Activated B cell treated with CpG ODN at 0.5 μM for 24 hours (primary cell): ENCODE results near the gene IGIP. TPM values are rescaled to one million over a fixed set of nuclear protein-coding genes. Genes with fewer than 3 reads are reported as not detected.

Experiments
- ATAC-seq: fragments of 200-7000 bp; cut with Tn5 transposase; one replicate; pipeline ENCODE4 v1.10.0; 2021; ENCODE audit warnings: low read depth, mild to moderate bottlenecking, moderate library complexity
- CTCF ChIA-PET: fragments of 350-600 bp; sonication (Branson Sonifier 250); formaldehyde crosslinking; loops from one replicate; lab custom pipeline; 2021; ENCODE audit warnings: antibody characterized with exemption; lab: Charles Lee
- POLR2A ChIA-PET: fragments of 350-600 bp; sonication (Branson Sonifier 250); formaldehyde crosslinking; loops from one replicate; lab custom pipeline; 2021; ENCODE audit warnings: antibody characterized with exemption; lab: Charles Lee
- DNase-seq: peaks from one replicate; pipeline ENCODE4 v3.0.0; 2022
- H3K27ac Mint-ChIP-seq: one replicate; pipeline ENCODE4 v1.8.0; 2020; ENCODE audit warnings: mixed read lengths
- H3K27me3 Mint-ChIP-seq: one replicate; pipeline ENCODE4 v1.8.0; 2021; ENCODE audit warnings: mixed read lengths
- H3K36me3 Mint-ChIP-seq: one replicate; pipeline ENCODE4 v1.8.0; 2021; ENCODE audit warnings: low read depth, mixed read lengths
- H3K4me1 Mint-ChIP-seq: one replicate; pipeline ENCODE4 v1.8.0; 2021; ENCODE audit warnings: mixed read lengths
- H3K4me3 Mint-ChIP-seq: one replicate; pipeline ENCODE4 v1.8.0; 2020; ENCODE audit warnings: mild to moderate bottlenecking, mixed read lengths
- H3K9me3 Mint-ChIP-seq: one replicate; pipeline ENCODE4 v1.8.0; 2020; ENCODE audit warnings: mixed read lengths
- intact Hi-C: fragments of 100-400 bp; cut with micrococcal nuclease; formaldehyde crosslinking; loops from one replicate; pipeline ENCODE4 v1.15.1; 2024
- total RNA-seq: library from RNA; stranded (reverse); gene quantifications from 2 replicates; pipeline ENCODE4 v1.2.3, GENCODE V29; 2022
- TF ChIP-seq, protein P1 (sequence below): fragments of 200-600 bp; IDR thresholded peaks from one replicate; pipeline ENCODE4 v1.8.0; 2022; ENCODE audit warnings: antibody characterized with exemption, mild to moderate bottlenecking

Gene IGIP
- total RNA-seq, 1 donor from 2014 or later = 4.8 TPM

GRCh38 chr5:140101179-140101578, 24.6 kb upstream of the IGIP start:
- Mint-ChIP-seq H3K27me3 (peaks cover 21% of the 10 kb centered on the region), H3K9me3 (peaks cover 3% of the 10 kb centered on the region), H3K4me3 (no peak overlapping the region), H3K4me1 (no peaks in the 10 kb centered on the region), H3K27ac (no peak overlapping the region), H3K36me3 (no peaks in the 10 kb centered on the region)
- intact Hi-C loops = loop anchor here (10.0 kb wide), 1 partner anchor 1526 kb away; the partner anchor contains the start of gene HSPA9
- TF ChIP-seq, protein P1, sequence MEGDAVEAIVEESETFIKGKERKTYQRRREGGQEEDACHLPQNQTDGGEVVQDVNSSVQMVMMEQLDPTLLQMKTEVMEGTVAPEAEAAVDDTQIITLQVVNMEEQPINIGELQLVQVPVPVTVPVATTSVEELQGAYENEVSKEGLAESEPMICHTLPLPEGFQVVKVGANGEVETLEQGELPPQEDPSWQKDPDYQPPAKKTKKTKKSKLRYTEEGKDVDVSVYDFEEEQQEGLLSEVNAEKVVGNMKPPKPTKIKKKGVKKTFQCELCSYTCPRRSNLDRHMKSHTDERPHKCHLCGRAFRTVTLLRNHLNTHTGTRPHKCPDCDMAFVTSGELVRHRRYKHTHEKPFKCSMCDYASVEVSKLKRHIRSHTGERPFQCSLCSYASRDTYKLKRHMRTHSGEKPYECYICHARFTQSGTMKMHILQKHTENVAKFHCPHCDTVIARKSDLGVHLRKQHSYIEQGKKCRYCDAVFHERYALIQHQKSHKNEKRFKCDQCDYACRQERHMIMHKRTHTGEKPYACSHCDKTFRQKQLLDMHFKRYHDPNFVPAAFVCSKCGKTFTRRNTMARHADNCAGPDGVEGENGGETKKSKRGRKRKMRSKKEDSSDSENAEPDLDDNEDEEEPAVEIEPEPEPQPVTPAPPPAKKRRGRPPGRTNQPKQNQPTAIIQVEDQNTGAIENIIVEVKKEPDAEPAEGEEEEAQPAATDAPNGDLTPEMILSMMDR = no peak
- CTCF ChIA-PET = no interaction called here
- ATAC-seq = no peak
- DNase-seq = no peak
- POLR2A ChIA-PET = no interaction called here

DNA sequence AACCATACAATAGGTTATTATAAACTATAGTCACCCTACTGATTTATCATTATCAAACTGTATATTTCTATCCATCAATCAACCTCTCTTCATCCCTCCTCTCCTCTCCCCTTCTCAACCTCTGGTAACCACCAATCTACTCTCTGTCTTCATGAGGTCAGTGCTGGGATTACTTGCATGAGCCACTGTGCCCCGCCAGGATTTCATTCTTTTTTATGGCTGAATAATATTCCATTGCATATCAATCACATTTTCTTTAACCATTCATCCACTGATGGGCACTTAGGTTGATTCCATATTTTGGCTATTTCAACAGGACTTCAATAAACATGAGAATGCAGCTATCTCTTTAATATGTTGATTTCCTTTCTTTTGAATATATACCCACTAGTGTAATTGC, 22.6 kb upstream of the IGIP start:
- H3K9me3 Mint-ChIP-seq = peaks cover 3% of the 10 kb centered on the region
- H3K27me3 Mint-ChIP-seq = peaks cover 20% of the 10 kb centered on the region
- TF ChIP-seq, protein P1 = no peak
- no peak overlapping the region for H3K4me3 Mint-ChIP-seq
- peaks cover 3% of the 10 kb centered on the region for H3K36me3 Mint-ChIP-seq
- DNase-seq (no peak), ATAC-seq (no peak)
- ChIA-PET POLR2A (no interaction called here), CTCF (interaction anchor here (1.0 to 1.4 kb wide), 2 partner anchors 10 to 42 kb away, joined by 3 read pairs; partner anchors contain the start of gene PURA)
- intact Hi-C loops = loop anchor here (10.0 kb wide), 1 partner anchor 1528 kb away; the partner anchor contains the start of gene HSPA9
- H3K4me1 Mint-ChIP-seq = peaks cover 12% of the 10 kb centered on the region
- H3K27ac Mint-ChIP-seq = no peak overlapping the region

DNA sequence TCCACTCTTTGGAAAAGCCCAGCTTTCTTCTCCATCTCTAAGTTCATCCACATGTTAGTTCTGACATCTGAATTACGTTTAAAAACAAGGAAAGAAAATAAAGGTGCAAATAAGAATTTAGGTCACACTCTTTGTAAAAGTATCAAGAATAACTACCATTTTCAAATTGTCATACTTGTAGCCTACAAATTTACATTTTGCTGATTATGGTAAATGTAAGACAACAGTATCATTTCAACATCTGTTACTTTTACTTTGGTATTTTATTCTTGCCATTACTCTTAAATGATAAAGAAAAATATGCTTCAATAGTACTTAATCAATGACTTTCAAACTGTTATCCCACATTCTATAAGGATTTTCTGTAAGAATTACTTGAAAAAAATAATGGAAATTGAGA, 21.6 kb upstream of the IGIP start:
- ChIA-PET CTCF (interaction anchor here (1.4 kb wide), 1 partner anchor 9 kb away, joined by 3 read pairs; the partner anchor contains the start of gene PURA), POLR2A (no interaction called here)
- H3K27me3 Mint-ChIP-seq = peaks cover 21% of the 10 kb centered on the region
- no peak overlapping the region for H3K4me3 Mint-ChIP-seq
- H3K27ac Mint-ChIP-seq = no peak overlapping the region
- intact Hi-C loops = loop anchor here (10.0 kb wide), 1 partner anchor 1529 kb away; the partner anchor contains the start of gene HSPA9
- TF ChIP-seq, protein P1 = no peak
- H3K4me1 Mint-ChIP-seq = peaks cover 22% of the 10 kb centered on the region
- DNase-seq (no peak), ATAC-seq (no peak)
- peaks cover 3% of the 10 kb centered on the region for H3K9me3 Mint-ChIP-seq
- peaks cover 7% of the 10 kb centered on the region for H3K36me3 Mint-ChIP-seq

DNA sequence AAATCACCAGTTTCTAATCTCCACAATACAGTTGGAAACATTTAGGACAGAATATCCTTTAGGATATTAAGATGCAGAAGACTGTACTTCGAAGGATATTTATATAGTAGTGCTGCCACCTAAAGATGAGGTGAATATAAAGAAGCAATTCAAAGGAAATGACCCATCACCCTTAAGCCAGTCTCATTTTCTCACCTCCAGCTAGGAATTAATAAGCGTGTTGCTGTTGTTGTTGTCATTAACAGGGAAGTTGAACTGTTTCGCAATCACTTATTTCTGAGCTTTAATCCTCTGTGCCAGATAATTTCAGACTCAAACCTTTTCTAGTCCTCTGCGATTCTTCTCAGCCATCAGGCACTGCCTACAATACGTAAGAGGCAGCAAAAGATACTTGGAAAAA, 19.6 kb upstream of the IGIP start:
- TF ChIP-seq, protein P1 = no peak
- Mint-ChIP-seq H3K4me1 (peaks cover 32% of the 10 kb centered on the region), H3K9me3 (no peaks in the 10 kb centered on the region), H3K27ac (no peak overlapping the region), H3K36me3 (peaks cover 7% of the 10 kb centered on the region), H3K27me3 (peaks cover 16% of the 10 kb centered on the region), H3K4me3 (peak overlapping the region; percentile 98)
- POLR2A ChIA-PET = interaction anchor here (0.9 to 2.4 kb wide), 3 partner anchors 16 to 43 kb away, joined by 4 to 16 read pairs (median 10); no protein-coding TSS in a partner anchor
- intact Hi-C loops = loop anchor here (2.0 to 10.0 kb wide), 4 partner anchors 69 to 1531 kb away; partner anchors contain the start of genes CYSTM1 and HSPA9
- DNase-seq (no peak), ATAC-seq (no peak)
- CTCF ChIA-PET = interaction anchor here (1.2 to 2.4 kb wide), 2 partner anchors 34 to 38 kb away, joined by 3 to 13 read pairs; no protein-coding TSS in a partner anchor

GRCh38 chr5:140106805-140107311, 18.9 kb upstream of the IGIP start:
- ATAC-seq = no peak
- CTCF ChIA-PET = interaction anchor here (0.8 to 2.4 kb wide), 5 partner anchors 11 to 39 kb away, joined by 3 to 13 read pairs (median 3); no protein-coding TSS in a partner anchor

More at GRCh38 chr5:140106805-140107311, 18.9 kb upstream of the IGIP start:
- no peak for DNase-seq
- intact Hi-C loops = loop anchor here (1.0 to 10.0 kb wide), 8 partner anchors 8 to 1532 kb away; partner anchors contain the start of genes ANKHD1, CYSTM1 and HSPA9
- H3K36me3 Mint-ChIP-seq = peaks cover 7% of the 10 kb centered on the region
- POLR2A ChIA-PET = interaction anchor here (0.7 to 2.4 kb wide), 13 partner anchors 10 to 532 kb away, joined by 3 to 16 read pairs (median 4); partner anchors contain the start of genes ANKHD1, CYSTM1 and TMCO6
- peak overlapping the region; percentile 97 for H3K27ac Mint-ChIP-seq
- H3K4me1 Mint-ChIP-seq = peaks cover 38% of the 10 kb centered on the region
- H3K9me3 Mint-ChIP-seq = no peaks in the 10 kb centered on the region
- peak overlapping the region; percentile 98 for H3K4me3 Mint-ChIP-seq
- peaks cover 16% of the 10 kb centered on the region for H3K27me3 Mint-ChIP-seq
- TF ChIP-seq, protein P1 = no peak
